Gastrocnemius medialis (tissue), 4 donors: ENCODE data around the gene APBA1. TPM values are rescaled to one million over a fixed set of nuclear protein-coding genes. Genes with fewer than 3 reads are reported as not detected.

Source experiments
- ATAC-seq, 2 donors: fragments of 150-250 bp; one replicate each; pipeline ENCODE4 v1.9.1; 2016
- DNase-seq, 2 donors: peaks; one replicate each; pipeline ENCODE4 v3.0.0-alpha.2; 2019
- H3K27ac ChIP-seq, 4 donors: fragments of 200-600 bp; sonication (generic); 1 replicate in 1 of 4; 2 replicates in 3 of 4; pipeline ENCODE4 v1.5.1; 2016 to 2018; ENCODE audit warnings: mild to moderate bottlenecking in 2 of 4, moderate library complexity in 1 of 4
- H3K27me3 ChIP-seq, 3 donors: fragments of 200-600 bp; sonication (generic) in 2 of 3; 1 replicate in 1 of 3; 2 replicates in 2 of 3; pipeline versions ENCODE4 v1.5.1 to v1.6.0; 2016 to 2019; ENCODE audit warnings: mild to moderate bottlenecking in 1 of 3, moderate library complexity in 1 of 3
- H3K36me3 ChIP-seq, 2 donors: fragments of 200-600 bp; sonication (generic) in 1 of 2; one replicate each; pipeline ENCODE4 v1.5.1; 2017 to 2018
- H3K4me1 ChIP-seq, 2 donors: fragments of 200-600 bp; sonication (generic) in 1 of 2; one replicate each; pipeline ENCODE4 v1.5.1; 2016 to 2017; ENCODE audit warnings: mild to moderate bottlenecking in 2 of 2
- H3K4me3 ChIP-seq, 4 donors: fragments of 200-600 bp; sonication (generic) in 3 of 4; 1 replicate in 1 of 4; 2 replicates in 3 of 4; pipeline ENCODE4 v1.5.1; 2016 to 2019; ENCODE audit warnings: mild to moderate bottlenecking in 2 of 4
- H3K9me3 ChIP-seq, 3 donors: fragments of 200-600 bp; sonication (generic) in 2 of 3; 1 replicate in 1 of 3; 2 replicates in 2 of 3; pipeline ENCODE4 v1.5.1; 2016 to 2019
- POLR2A ChIP-seq, 2 donors: fragments of 450-650 bp; IDR thresholded peaks; one replicate each; pipeline ENCODE4 v1.6.1; 2017; ENCODE audit warnings: antibody characterized with exemption in 2 of 2, mild to moderate bottlenecking in 2 of 2, moderate library complexity in 2 of 2
- in situ Hi-C, 4 donors: fragments of 200-750 bp; cut with MboI; loops; one replicate each; pipeline versions ENCODE4 v1.15.0 to v1.8.0; 2017; ENCODE audit warnings: low sequenced_read_pairs in 4 of 4
- intact Hi-C: fragments of 100-400 bp; cut with DNase I; formaldehyde crosslinking; loops from one replicate; pipeline ENCODE4 v1.15.1; 2023; ENCODE audit warnings: low total_unique reads
- total RNA-seq, 4 donors: library from RNA; depleted of rRNA; stranded (reverse); fragments of >200 nt; gene quantifications; one replicate each; pipeline versions ENCODE4 v1.1.0 to v1.2.3, GENCODE V29; 2016
- TF ChIP-seq, protein P1 (sequence below), 5 experiments: fragments of 450-650 bp in 3 of 5; fragments of 200-600 bp in 2 of 5; sonication (generic) in 2 of 5; IDR thresholded peaks in 4 of 5; conservative IDR thresholded peaks in 1 of 5; 1 replicate in 4 of 5; 2 replicates in 1 of 5; pipeline ENCODE4 v1.5.1; 2016 to 2019; ENCODE audit warnings: antibody characterized with exemption in 5 of 5, mild to moderate bottlenecking in 3 of 5, moderate library complexity in 3 of 5

Gene APBA1
- total RNA-seq, 4 donors from 2014 or later = 0.61 to 2.3 (median 1.4) TPM

DNA sequence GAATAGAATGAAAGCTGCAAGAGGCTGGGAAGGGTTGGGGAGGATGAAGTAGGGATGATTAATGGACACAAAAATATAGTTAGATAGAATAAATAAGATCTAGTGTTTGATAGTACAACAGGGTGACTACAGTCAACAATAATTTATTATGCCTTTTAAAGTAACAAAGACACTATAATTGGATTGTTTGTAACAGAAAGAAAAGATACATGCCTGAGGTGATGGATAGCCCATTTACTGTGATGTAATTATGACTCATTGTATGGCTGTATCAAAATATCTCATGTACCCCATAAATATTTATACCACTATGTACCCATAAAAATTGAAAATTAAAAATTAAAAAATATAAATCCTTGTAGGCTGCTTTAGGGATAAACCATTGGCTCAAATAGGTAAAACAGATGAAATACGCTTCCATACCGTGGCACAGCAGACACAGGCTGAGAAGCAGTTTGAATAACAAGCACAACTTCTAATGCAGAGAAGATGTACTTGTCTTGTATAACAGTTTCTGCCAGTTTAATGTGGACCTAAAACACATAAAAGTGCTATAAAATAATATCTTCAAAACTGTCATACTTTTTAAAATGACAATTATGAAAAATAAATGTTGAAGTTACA, 34.9 kb downstream of the APBA1 start:
- TF ChIP-seq, protein P1, sequence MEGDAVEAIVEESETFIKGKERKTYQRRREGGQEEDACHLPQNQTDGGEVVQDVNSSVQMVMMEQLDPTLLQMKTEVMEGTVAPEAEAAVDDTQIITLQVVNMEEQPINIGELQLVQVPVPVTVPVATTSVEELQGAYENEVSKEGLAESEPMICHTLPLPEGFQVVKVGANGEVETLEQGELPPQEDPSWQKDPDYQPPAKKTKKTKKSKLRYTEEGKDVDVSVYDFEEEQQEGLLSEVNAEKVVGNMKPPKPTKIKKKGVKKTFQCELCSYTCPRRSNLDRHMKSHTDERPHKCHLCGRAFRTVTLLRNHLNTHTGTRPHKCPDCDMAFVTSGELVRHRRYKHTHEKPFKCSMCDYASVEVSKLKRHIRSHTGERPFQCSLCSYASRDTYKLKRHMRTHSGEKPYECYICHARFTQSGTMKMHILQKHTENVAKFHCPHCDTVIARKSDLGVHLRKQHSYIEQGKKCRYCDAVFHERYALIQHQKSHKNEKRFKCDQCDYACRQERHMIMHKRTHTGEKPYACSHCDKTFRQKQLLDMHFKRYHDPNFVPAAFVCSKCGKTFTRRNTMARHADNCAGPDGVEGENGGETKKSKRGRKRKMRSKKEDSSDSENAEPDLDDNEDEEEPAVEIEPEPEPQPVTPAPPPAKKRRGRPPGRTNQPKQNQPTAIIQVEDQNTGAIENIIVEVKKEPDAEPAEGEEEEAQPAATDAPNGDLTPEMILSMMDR (IDR thresholded peaks at IDR 0.05 in 4 of 5, conservative IDR thresholded peaks at IDR 0.05 in 1 of 5) = no peak
- no peak for TF ChIP-seq POLR2A (IDR thresholded peaks at IDR 0.05)
- no peaks in the 10 kb centered on the region for H3K9me3 ChIP-seq
- no peaks in the 10 kb centered on the region for H3K36me3 ChIP-seq
- intact Hi-C loops = no loop called here
- in situ Hi-C loops = no loop called here
- no peaks in the 10 kb centered on the region for H3K27me3 ChIP-seq
- peaks cover 5 to 7% of the 10 kb centered on the region in 2 donors for H3K4me1 ChIP-seq
- no peak overlapping the region for H3K27ac ChIP-seq
- H3K4me3 ChIP-seq = no peak overlapping the region
- DNase-seq = no peak
- ATAC-seq = no peak

DNA sequence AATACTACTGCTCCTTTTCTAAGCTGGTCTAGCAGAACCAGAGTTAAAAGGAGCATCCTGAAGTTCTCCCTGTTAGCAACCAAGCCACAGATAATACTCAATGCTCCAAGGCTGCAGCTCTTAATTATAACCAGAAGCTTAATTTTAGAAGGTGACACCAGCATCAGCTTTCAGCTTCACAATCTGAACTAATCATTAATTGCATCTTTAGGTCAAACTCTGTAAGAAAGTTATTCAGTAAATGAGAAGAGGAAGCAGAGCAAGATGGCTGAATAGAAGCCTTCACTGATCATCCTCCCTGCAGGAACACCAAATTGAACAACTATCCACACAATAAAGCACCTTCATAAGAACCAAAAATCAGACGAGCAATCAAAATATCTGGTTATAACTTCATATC, 38.5 kb downstream of the APBA1 start:
- Histone ChIP-seq H3K4me1 (peaks cover 5 to 7% of the 10 kb centered on the region in 2 donors), H3K36me3 (no peaks in the 10 kb centered on the region), H3K27me3 (no peaks in the 10 kb centered on the region), H3K9me3 (no peaks in the 10 kb centered on the region), H3K27ac (no peak overlapping the region), H3K4me3 (no peak overlapping the region)
- no peak for TF ChIP-seq POLR2A (IDR thresholded peaks at IDR 0.05)
- TF ChIP-seq, protein P1 (IDR thresholded peaks at IDR 0.05 in 4 of 5, conservative IDR thresholded peaks at IDR 0.05 in 1 of 5) = no peak
- in situ Hi-C loops = no loop called here
- intact Hi-C loops = no loop called here
- no peak for ATAC-seq
- DNase-seq = no peak

DNA sequence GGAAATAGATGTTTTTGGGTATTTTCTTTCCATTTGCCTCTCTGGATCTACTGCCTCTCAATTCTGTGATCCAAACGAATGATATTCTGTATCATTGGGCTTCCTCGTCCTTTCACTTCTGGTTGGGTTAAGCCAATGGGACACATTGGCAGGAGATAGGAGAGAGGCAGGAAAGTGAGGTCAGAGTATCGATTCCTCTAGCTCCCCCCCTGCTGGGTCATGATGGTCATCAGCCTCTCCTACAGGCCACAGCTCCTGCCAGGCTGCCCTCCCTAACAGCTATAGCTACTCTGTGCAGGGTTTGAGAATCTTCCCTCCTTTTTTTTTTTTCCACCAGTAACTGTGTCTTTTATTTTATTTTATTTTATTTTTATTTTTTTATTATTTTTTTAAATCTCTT, 39.4 kb downstream of the APBA1 start:
- no peak for TF ChIP-seq POLR2A (IDR thresholded peaks at IDR 0.05)
- TF ChIP-seq, protein P1 (IDR thresholded peaks at IDR 0.05 in 4 of 5, conservative IDR thresholded peaks at IDR 0.05 in 1 of 5) = no peak
- in situ Hi-C loops (no loop called here), intact Hi-C loops (no loop called here)
- Histone ChIP-seq H3K9me3 (no peaks in the 10 kb centered on the region), H3K4me1 (peaks cover 4 to 5% of the 10 kb centered on the region in 2 donors), H3K27ac (no peak overlapping the region), H3K36me3 (no peaks in the 10 kb centered on the region), H3K27me3 (no peaks in the 10 kb centered on the region), H3K4me3 (no peak overlapping the region)
- DNase-seq = no peak
- ATAC-seq = no peak

DNA sequence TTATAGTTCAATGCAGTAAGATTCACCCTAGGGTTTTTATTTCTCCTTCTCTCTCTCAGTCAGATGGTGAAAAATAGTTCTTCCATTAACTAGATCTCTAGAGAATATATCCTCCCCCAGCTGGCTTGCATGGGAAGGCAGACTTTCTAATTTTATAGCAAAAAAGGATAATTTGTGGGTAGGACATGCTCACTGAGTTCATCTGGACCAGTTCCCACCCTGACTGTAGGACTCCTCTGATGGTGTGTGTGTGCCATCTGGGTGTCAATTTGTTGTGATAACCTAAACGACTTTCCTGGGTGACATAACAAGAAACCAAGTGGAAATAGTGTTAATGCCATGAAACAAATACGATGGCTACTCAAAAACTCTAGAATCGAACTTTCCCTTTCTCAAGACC, 44.9 kb downstream of the APBA1 start:
- no peak overlapping the region for H3K27ac ChIP-seq
- no peaks in the 10 kb centered on the region for H3K27me3 ChIP-seq
- no peak overlapping the region for H3K4me3 ChIP-seq
- no peaks in the 10 kb centered on the region for H3K4me1 ChIP-seq
- TF ChIP-seq, protein P1 (IDR thresholded peaks at IDR 0.05 in 4 of 5, conservative IDR thresholded peaks at IDR 0.05 in 1 of 5) = no peak
- TF ChIP-seq POLR2A (IDR thresholded peaks at IDR 0.05) = no peak
- in situ Hi-C loops (no loop called here), intact Hi-C loops (no loop called here)
- DNase-seq (no peak), ATAC-seq (no peak)
- H3K36me3 ChIP-seq = no peaks in the 10 kb centered on the region
- H3K9me3 ChIP-seq = no peaks in the 10 kb centered on the region

DNA sequence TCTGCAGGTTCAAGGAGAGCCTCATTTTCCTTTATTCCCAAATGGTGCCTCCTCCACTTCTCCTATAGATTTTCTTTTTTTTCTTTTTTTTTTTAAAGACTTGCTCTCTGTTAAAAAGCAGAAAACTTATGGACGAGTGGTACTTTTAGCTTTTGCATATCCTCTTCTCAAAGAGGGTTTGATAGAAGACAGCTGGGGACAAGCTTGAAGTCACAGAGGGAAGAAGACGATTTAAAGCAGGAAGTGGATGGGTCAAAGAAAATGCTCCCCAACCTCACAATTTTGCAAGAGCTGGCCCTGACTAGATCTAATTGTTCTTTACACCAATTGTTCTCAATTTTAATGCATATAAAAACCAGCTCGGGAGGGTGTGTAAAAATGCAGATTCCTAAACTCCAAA, 48.9 kb downstream of the APBA1 start:
- Histone ChIP-seq H3K4me1 (peaks cover 0 to 3% of the 10 kb centered on the region in 2 donors), H3K27me3 (no peaks in the 10 kb centered on the region), H3K9me3 (no peaks in the 10 kb centered on the region), H3K36me3 (no peaks in the 10 kb centered on the region), H3K4me3 (no peak overlapping the region), H3K27ac (no peak overlapping the region)
- no peak for ATAC-seq
- TF ChIP-seq, protein P1 (IDR thresholded peaks at IDR 0.05 in 4 of 5, conservative IDR thresholded peaks at IDR 0.05 in 1 of 5) = no peak
- no peak for TF ChIP-seq POLR2A (IDR thresholded peaks at IDR 0.05)
- intact Hi-C loops (no loop called here), in situ Hi-C loops (no loop called here)
- DNase-seq = no peak
